D721Med (cell line): ENCODE measurements around the gene SBF2.

ENCODE experiments used
- DNase-seq: peaks from one replicate; pipeline ENCODE4 v3.0.0; 2011; ENCODE audit warnings: low spot score; ENCODE audit not compliant: insufficient read length
- FAIRE-seq: peaks from 2 replicates; lab custom pipeline; 2011; peaks lifted over from hg19 to GRCh38; lab: Jason Lieb, UNC
- CTCF ChIP-seq: IDR thresholded peaks from 2 replicates; pipeline ENCODE4 v1.5.1; 2012; ENCODE audit warnings: mild to moderate bottlenecking, control low read depth; ENCODE audit not compliant: insufficient read depth; ENCODE audit errors: missing control alignments

Gene SBF2

GRCh38 chr11:10308201-10308954 lies 14.4 kb upstream of the SBF2 start:
- no peak for TF ChIP-seq CTCF
- FAIRE-seq, result no peak
- no peak for DNase-seq

- DNase-seq, result peak; percentile 80
- TF ChIP-seq CTCF, result peak; percentile 85
- no peak for FAIRE-seq
Observed at GRCh38 chr11:10307400-10308200, 13.6 kb upstream of the SBF2 start.

GRCh38 chr11:10307022-10307399 lies 13.0 kb upstream of the SBF2 start:
- no peak for DNase-seq
- TF ChIP-seq CTCF, result no peak
- no peak for FAIRE-seq

- FAIRE-seq (no peak), DNase-seq (no peak)
- no peak for TF ChIP-seq CTCF
Observed at GRCh38 chr11:10305964-10306918, 12.2 kb upstream of the SBF2 start.

GRCh38 chr11:10305262-10305963 lies 11.4 kb upstream of the SBF2 start:
- DNase-seq (no peak), FAIRE-seq (no peak)
- TF ChIP-seq CTCF, result no peak

- FAIRE-seq (no peak), DNase-seq (no peak)
- peak; percentile 7 for TF ChIP-seq CTCF
Observed at GRCh38 chr11:10304495-10305261, 10.7 kb upstream of the SBF2 start, which contains the start of gene ADM. Gene ADM, plus strand, starts transcription at chr11:10305073. Its CDS starts 628 bp downstream, at chr11:10305701.
